ENCODE measurements around the gene SLFN5.
"Not testable (repeated sequence)": the region's sequence is repeated elsewhere in the genome, so short reads cannot be mapped to it uniquely, and the experiment has no call there.

The SLFN5 gene

DNA sequence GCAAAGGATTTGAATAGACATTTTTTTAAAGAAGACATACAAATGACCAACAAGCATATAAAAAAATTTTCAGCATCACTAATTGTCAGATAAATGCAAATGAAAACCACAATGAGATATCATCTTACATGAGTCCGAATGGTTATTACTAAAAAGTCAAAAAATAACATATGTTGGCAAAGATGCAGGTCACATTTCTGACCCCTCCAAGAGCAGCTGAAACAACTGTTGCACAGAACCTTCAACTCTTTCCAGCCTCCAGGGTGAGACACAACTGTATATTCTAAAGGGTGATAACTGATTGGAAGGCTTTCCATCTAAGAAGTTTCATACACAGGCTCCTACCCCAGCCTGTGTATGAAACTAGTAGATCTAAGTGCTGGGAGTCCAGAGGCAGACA is 51.9 kb downstream of the SLFN5 start:
- no peak for DNase-seq

DNA sequence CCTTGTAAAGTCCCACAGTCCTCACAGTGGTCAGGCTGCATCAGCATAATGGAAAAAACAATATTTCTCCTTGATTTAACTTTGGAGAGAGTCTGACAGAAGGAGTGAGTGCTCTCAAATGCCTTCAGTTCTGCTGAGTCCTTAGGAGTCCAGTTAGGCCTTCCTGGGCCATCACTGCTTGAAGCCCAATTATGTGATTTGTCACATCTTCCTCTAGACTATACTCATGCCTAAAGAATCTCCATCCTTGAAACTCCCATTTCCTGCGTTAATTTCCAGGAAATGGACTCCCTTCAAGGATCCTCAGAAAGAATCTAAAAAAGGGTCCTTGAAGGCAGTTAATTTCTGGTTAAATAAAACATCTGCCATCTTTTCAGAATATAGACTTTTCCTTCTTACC is 52.8 kb downstream of the SLFN5 start:
- DNase-seq = no peak

DNA sequence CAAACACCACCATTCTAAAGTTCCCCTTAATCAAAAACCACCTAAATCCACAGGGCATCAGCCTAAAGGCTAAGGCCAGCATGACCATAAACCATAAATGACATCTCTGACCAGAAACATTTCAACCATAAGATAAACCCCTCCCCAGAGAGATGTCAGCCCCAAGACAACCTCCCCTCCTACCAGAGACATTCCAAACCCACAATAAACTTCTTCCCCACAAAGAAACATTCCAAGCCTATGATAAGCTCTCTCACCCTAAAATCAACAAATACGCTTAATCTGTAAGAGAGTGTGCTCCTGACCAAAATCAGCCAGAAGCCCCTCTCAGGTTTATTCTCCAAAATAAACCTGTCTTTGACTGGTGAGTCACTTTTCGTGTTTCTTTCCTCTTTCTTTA is 54.8 kb downstream of the SLFN5 start:
- DNase-seq = no peak

DNA sequence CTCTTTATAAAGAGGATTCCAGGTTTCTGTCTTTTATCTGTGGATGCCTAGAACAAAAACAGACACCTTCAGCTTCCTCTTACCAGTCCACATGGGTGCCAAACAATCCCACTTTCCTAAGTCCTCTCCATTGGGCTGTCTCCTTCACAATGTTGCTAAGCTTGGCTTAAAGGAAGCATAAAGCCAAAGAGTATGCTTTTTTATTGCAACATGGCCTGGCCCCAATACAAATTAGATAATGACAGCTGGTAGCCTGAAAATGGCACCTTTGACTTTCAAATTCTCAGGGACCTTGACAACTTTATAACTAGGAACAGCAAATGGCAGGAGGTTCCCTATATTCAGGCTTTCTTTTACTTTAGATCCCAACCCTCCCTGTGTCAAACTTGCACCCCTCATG is 55.8 kb downstream of the SLFN5 start:
- no peak for DNase-seq

DNA sequence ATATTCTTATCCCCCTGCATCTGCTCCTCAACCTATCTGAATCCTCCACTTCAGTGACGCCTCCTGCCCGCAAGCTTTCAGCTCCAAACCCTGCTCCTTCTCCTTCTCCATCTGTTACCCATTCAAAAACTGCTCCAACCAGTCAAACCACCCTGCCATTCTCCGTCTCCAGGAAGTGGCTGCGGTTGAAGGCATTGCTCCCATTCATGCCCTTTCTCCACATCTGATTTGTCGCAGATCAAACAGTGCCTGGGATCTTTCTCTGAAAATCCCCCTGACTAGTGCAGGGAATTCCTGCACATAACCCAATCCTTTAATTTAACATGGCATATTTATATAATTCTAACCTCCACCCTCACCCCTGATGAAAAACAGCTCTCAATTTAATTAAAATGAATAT is 56.3 kb downstream of the SLFN5 start:
- DNase-seq = peak; percentile 4

DNA sequence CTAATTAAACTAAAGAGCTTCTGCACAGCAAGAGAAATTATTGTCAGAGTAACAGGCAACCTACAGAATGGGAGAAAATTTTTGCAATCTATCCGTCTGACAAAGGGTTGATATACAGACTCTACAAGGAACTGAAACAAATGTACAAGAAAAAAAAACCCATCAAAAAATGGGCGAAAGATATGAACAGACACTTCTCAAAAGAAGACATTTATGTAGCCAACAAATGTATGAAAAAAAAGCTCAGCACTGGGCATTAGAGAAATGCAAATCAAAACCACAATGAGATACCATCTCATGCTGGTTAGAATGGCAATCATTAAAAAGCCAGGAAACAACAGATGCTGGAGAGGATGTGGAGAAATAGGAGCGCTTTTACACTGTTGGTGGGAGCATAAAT is 66.5 kb downstream of the SLFN5 start:
- not testable (repeated sequence) for DNase-seq

DNA sequence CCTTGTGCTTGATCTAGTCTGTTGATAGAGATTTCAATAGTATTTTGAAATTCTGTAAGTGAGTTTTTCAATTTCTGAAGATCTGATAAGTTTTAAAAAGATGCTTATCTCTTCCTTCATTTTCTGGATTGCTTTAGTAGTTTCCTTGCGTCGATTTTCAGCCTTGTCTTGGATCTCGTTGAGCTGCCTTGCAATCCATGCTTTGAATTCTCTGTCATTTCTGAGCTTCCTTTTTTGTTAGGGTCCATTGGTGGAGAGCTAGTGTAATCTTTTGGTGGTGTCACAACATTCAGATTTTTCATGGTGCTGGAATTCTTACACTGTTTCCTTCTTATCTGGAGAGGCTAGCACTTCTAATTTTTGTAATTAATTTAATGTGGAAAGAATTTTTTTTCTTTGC is 69.5 kb downstream of the SLFN5 start:
- no peak for DNase-seq

DNA sequence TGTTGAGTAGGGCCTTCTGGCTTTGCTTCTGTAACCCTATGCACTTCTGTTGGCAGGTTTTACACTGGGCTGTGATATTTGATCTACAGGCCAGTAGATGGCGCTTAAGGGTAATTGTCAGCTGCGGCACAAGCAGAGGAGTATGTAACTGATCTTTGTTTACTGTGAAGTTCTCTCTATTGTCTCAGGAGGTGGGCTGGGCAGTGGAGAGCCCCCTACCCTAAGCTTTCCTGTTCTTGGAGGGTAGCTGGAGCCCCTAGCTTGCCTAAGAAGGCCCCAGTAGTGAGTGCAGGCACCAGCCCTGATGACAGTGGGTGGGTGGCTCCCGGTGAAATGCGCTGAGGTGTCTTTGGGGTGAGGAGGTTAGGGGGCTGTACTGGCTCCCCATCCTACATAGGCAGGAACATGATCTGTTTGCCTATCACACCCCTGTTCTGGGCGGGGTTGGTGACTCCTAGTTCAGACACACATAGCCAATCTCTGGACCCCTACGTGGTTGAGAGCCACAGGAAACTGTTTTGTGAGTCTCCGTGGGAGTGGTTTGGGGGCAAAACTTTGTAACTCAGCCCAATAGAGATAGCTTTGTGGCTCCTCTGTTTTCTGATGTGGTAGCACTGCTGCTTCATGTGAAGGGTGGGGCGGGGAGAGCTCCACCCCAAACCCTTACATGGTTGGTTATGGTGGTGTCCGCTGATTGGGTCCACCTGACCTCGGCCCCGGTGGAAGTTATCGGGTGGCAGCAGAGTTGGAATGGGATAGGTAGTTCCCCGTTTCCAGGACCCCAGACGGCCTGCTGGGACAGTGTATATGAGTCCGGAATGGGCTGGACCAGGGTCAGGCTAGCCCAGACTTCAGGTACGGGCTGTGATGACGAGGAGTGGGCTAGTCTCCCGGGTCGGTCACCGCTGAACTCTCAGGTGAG is 70.2 kb downstream of the SLFN5 start:
- DNase-seq = peak; percentile 55

DNA sequence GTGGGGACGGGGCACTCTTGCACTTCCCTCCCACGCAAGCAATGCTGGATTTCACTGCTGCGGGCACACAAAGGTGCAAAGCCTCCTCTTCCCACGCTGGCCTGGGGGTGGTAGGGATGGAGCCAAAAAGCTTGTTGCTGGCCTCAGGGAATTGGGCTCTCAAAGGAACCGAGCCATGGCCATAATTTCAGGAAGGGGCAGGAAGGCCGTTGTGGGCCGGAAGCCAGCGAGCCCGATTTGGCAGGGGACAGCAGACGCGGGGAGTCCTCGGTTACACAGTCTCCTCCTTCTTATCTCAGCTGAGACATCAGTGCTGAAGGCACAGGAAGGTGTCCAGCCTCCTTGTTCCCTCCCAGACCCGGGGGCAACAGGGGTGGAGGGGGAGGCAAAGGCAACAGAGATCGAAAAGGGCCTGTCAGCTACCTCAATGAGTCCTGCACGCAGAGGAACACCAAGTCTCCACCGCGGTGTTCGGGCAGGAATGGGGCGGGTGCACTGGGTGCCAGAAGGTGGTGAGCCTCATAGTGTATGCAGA is 71.1 kb downstream of the SLFN5 start:
- no peak for DNase-seq

DNA sequence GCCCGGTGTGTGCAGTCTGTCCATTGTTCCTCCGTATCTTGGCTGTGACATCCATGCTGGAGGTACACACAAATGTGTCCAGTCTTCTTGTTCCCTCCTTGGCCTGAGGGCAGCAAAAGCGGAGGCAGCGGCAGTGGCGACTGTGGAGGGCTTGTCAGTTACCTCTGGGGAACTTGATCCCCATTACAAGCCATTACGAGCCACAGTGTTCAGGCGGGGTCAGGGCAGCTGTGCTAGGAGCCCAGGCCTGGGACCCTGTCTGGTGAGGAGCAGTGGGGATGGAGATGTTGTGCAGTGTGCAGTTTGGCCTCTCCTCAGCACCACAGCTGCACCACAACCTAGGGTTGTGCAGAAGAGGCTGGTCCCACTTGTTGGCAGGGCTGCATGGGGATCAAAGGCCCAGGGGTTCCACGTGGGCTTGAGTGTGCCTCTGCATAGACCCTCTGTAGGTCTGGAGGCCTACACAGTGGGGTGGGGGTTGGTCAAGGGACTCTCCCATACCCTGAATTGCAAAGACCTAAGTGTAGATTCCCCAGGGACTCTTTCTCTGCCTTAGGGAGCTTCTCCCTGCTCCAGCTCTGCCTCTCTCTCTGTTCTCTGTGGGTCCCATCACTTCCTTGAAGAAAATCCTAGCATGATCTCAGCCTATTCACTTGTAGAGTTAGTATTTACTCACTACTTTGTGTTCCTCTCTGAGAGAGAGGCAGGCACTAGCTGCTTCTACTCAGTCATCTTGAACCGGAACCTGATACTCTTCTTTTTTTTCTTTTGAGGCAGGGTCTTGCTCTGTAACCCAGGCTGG is 71.7 kb downstream of the SLFN5 start:
- DNase-seq = no peak

DNA sequence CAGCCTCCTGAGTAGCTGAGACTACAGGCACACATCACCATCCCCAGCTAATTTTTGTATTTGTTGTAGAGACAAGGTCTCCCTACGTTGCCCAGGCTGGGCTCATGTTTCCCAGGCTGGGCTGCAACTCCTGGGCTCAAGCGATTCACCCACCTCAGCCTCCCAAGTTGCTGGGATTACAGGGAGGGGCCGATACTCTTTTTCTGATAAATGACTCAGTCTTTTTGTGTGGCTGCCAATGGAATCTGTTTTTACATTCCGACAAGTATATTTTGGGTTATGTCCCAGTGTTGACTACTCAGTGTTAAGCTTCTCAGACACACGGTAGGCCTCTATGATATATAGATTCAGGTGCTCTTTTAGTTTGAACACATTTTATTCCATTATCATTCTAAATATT is 72.4 kb downstream of the SLFN5 start:
- DNase-seq = no peak

DNA sequence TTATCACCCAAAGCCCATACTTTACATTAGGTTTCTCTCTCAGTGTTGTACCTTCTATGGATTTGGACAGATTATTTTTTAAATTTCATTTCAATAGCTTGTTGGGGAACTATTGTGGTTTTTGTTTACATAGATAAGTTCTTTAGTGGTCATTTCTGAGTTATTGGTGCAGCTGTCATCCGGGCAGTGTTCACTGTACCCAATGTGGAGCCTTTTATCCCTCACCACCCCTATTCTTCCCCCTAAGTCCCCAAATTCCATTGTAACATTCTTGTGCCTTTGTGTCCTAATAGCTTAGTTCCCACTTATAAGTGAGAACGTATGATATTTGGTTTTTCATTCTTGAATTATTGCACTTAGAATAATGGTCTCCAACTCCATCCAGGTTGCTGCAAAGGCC is 73.1 kb downstream of the SLFN5 start:
- DNase-seq = no peak

DNA sequence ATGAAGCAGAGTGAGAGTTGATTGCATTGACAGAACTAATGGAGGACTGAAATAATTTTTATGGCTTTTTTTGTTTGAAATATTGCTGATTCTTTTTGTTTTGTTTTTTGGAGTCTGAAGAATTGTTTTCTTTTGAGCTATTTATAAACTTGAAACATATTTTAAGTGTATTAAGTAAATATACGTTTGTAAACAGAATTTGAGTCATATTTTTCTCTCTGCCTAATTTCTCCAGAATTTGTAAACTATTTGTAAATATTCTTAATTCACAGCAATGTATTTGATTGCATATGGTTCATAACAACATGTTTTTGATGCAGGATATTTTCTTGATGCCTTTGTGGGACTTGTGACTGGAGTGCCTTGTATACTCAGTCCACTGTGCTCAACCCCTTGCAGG is 79.9 kb downstream of the SLFN5 start:
- DNase-seq = no peak

Data from GDM1 (cell line).